Measurements from ENCODE around the gene CPSF6.
"Not testable (repeated sequence)": the region's sequence is repeated elsewhere in the genome, so short reads cannot be mapped to it uniquely, and the experiment has no call there.

The CPSF6 gene, protein sequence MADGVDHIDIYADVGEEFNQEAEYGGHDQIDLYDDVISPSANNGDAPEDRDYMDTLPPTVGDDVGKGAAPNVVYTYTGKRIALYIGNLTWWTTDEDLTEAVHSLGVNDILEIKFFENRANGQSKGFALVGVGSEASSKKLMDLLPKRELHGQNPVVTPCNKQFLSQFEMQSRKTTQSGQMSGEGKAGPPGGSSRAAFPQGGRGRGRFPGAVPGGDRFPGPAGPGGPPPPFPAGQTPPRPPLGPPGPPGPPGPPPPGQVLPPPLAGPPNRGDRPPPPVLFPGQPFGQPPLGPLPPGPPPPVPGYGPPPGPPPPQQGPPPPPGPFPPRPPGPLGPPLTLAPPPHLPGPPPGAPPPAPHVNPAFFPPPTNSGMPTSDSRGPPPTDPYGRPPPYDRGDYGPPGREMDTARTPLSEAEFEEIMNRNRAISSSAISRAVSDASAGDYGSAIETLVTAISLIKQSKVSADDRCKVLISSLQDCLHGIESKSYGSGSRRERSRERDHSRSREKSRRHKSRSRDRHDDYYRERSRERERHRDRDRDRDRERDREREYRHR

DNA sequence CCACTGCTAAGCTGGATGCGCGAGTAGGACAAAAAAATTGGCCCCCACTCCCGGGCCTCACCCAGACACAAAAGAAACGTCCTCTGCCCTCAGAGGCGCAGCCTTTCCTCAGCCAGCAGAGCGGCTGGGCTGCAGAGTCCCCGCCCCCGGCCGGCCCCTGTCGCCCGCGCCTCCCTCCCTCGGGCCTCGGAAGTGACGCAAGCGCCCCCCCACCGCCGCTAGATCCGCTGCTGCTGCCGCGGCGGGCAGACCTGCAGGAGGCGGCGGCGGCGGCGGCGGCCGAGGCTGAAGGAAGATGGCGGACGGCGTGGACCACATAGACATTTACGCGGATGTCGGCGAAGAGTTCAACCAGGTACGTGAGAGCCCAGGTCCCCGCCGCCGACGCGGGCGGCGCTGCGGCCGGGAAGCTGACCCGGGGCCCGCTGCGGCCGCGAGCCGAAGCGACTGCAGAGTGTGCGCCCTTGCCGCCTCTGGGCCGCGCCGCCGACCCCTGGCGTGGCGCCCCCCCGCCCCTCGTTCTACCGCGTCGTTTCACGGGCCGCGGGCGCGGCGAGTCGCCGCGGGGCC lies at the start of gene CPSF6:
Gene CPSF6, plus strand, starts transcription at position 218 of the 570 bp plus-strand sequence. Its CDS starts 78 bp downstream, at position 296.
- peak; percentile 87 for DNase-seq (ENCODE audit: low spot score)

- no peak for DNase-seq (ENCODE audit: low spot score)
Observed at GRCh38 chr12:69196302-69197288, 42.8 kb upstream of the CPSF6 start.

DNA sequence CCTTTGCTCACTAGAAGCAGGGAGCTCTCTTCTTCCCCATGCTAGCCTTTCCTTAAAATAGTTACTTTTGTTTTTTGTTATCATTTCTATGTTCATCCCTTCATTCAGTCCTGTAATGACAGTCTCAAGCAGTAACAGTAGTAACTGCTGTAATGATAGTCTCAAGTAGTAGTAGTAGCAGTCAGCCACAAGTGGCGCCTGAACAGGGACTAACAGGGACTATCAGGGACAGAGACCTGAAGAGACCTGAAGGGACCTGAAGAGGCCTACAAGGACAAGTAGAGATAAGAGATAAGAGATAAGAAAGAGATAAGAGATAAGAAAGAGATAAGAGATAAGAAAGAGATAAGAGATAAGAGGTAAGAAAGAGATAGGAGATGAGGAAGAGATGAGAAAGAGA lies 39.4 kb upstream of the CPSF6 start:
- not testable (repeated sequence) for DNase-seq (ENCODE audit: low spot score)

DNA sequence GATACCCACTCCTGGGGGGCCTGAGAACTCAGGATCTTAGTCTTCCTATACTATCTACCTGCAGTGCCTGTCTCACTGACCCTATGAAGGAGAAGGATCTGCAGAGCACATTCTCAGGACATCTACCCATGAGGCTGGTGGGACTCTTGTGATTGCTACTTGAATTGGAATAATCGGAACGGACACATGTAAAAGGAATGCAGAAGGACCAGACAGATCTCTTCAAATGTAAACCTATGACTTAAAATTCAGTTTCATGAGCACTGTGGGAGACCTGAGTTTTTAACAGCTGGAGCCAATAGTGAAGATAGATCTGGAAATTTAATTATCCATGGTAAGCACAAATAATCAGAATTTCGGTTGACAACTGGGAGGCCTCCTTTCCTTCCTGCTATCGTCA lies 35.2 kb upstream of the CPSF6 start:
- no peak for DNase-seq (ENCODE audit: low spot score)

DNA sequence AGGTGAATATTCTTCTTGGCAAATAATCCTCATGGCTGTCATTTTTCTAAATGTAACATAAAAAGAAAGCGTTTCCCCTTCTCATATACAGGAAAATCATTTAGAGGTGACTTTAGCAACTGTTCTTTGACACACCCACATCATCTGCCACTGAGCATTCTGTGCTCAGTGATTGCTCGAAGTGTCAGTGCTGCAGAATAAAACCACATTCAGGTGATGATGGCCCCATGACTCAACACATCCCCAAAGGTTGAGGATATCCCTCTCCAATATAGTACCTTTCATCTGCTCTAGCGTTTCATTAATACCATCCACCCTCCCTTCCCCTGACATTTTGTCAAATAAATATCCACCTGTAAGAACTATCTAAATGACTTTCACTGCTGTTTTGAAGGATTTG lies 28.7 kb upstream of the CPSF6 start:
- DNase-seq (ENCODE audit: low spot score), result no peak

DNA sequence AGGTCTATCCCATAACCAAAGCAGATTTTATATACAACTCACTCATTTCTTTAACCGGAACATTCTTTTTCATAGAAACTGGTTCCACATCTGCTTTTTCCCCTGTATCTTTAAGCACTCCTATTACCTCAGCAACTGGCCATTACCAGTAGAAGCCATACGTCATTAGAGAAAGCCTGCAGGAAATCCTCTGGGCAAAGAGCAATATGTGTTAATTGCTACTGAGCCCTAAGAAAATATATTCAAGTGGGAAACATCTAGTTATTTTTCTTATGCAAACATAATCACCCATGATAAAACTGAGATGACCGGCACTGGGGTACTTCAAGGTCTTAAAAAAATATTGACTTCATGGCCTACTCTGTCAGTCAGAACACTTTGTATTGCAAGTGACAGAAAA lies 28.2 kb upstream of the CPSF6 start:
- DNase-seq (ENCODE audit: low spot score), result no peak

- DNase-seq (ENCODE audit: low spot score), result no peak
Observed at GRCh38 chr12:69214169-69214568, 25.2 kb upstream of the CPSF6 start.

DNA sequence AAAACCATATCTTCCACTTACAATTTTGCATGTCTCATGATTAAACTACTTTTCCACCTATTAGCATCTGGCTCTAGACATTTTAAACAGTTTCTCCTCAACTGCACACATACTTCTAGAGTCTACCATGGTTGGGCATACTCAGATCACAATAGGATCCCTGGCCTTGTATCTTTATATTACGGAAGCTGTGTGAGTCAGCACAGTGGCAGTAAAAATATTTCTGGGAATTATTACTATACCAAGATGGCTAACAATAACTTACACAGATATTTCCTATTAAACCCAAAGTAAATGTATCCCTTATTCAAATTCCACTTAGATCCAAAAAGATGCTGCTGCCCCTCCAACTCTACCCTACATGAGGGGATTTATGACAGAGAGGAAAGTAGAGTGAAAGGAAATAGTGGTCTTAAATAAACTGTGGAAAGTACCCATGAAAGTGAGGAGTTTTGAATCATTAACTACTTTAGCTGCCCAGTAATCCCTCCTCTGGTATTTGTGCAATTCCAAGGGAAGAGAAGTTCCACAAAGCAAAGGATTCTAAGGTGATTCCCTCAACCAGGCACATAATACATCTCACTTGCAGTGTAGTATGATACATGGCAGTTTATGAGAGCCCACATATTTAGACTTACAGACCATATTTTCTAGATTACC lies 14.0 kb upstream of the CPSF6 start:
- no peak for DNase-seq (ENCODE audit: low spot score)

DNA sequence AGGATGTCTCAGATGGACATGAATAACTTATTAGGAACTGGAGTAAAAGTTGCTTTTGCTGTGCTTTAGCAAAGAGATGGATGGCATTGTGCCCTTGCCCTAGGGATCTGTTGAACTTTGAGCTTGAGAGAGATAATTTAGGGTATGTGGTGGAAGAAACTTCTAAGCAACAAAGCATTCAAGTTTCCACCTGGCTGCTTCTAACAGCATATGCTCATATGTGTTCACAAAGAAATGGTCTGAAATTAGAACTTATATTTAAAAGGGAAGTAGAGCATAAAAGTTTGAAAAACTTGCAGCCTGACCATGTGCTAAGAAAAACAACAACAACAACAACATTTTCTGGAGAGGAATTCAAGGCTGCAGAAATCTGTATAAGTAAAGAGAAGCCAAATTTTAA lies 7.9 kb upstream of the CPSF6 start:
- no peak for DNase-seq (ENCODE audit: low spot score)

- DNase-seq (ENCODE audit: low spot score), result no peak
Observed at GRCh38 chr12:69238589-69239351, 599 bp upstream of the CPSF6 start.

DNA sequence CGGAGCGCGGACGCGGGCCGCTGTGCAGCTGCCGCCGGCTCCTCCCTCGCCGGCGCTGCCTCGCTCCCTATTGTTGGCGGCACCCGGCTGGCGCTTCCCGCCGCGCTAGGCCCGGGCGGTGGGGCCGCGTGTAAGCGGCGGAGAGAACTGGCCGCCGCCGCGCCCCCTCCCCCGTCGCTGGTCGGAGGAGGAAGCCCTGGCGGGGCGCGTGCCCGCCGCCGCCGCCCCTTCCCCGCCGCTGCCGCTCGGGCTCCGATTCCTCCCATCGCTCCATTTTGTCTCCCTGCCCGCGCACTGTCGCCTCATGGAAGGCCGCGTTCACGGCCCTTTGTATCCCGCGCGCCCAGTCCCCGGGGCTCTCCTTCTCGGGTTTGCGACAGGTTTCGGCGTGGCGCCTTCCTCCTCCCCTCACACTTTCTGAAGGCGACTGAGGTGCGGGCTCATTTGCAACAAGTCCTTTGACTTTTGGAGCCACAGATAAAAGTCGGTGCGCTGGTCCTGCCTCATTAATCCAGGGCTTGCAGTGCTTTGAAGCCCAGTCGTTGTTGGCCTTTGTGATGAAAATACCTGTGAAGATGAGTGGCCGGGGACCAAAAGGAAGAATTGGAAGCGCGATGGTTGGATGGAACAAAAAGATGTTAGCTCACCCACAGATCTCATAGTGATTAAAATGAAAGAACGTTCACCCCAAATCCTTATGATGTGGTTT lies 707 bp downstream of the CPSF6 start:
- DNase-seq (ENCODE audit: low spot score), result peak; percentile 26

- DNase-seq (ENCODE audit: low spot score), result peak; percentile 9
Observed at GRCh38 chr12:69240631-69240995, 1.2 kb downstream of the CPSF6 start.

GRCh38 chr12:69241438-69242092 lies 2.2 kb downstream of the CPSF6 start:
- DNase-seq (ENCODE audit: low spot score), result no peak

DNA sequence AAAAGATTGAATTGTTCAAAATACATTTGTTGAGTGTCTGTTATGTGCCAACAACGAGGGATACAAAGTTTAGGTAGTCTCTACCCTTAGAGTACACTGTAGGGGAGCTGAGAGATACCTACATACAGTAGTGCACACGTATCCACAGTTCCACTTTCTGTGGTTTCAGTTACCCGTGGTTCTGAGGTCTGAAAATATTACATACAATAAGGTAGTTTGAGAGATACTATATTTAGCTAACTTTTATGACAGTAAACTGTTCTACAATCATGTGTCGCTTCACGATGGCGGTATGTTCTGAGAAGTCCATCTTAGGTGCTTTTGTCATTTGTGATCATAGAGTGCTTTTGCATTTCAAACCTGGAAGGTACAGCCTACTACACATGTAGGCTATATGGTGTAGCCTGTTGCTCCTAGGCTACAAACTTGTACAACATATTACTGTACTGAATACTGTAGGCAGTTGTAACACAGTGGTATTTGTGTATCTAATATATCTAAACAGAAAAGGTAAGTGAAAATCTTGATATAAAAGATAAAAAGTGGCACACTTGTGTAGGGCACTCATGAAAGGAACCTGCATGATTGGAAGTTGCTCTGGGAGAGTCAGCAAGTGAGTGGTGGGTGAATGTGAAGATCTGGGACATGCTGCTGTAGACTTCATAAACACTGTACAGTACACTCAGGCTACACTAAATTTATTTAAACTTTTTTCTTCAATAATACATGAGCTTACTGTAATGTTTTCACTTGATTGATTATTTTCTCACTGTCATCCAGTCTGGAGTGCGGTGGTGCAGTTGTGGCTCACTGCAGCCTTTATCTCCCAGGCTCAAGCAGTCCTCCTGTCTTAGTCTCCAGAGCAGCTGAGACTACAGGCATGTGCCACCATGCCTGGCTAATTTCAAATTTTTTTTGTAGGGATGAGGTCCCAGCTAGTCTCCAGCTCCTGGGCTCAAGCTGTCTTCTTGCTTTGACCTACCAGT lies 4.0 kb downstream of the CPSF6 start:
- DNase-seq (ENCODE audit: low spot score), result no peak

GRCh38 chr12:69247268-69248018 lies 8.1 kb downstream of the CPSF6 start:
- no peak for DNase-seq (ENCODE audit: low spot score)

GRCh38 chr12:69252033-69252432 lies 12.7 kb downstream of the CPSF6 start:
- no peak for DNase-seq (ENCODE audit: low spot score)

DNA sequence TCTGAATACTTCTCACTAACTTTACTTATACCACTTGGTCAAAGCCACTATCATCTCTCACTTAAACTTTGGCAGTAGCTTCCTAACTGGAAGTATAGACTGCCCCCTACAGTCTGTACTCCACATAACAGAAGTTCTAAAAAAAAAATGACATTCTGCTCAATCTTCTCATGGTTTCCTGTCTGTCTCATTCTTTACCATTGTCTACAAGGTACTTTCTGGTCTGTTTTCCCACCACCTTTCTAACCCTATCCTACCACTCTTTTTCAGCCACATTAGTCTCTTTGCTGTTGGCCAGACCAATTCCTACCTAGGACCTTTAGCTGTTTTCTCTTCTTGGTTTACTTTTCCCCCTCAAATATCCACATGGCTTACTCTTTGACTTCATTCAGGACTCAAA lies 14.7 kb downstream of the CPSF6 start:
- DNase-seq (ENCODE audit: low spot score), result peak; percentile 24

GRCh38 chr12:69254862-69255261 lies 15.5 kb downstream of the CPSF6 start:
- DNase-seq (ENCODE audit: low spot score), result no peak
